ELF-1 (cell line): ENCODE measurements around the gene FBXW8.
A peak's percentile ranks its signal among the peaks of the same experiment; 100 is the strongest.
"Not testable (repeated sequence)": the region's sequence is repeated elsewhere in the genome, so short reads cannot be mapped to it uniquely, and the experiment has no call there.

Experiments
- DNase-seq: peaks from one replicate; pipeline ENCODE4 v3.0.0-alpha.2; 2016; ENCODE audit warnings: low read depth, low spot score

The FBXW8 gene

DNA sequence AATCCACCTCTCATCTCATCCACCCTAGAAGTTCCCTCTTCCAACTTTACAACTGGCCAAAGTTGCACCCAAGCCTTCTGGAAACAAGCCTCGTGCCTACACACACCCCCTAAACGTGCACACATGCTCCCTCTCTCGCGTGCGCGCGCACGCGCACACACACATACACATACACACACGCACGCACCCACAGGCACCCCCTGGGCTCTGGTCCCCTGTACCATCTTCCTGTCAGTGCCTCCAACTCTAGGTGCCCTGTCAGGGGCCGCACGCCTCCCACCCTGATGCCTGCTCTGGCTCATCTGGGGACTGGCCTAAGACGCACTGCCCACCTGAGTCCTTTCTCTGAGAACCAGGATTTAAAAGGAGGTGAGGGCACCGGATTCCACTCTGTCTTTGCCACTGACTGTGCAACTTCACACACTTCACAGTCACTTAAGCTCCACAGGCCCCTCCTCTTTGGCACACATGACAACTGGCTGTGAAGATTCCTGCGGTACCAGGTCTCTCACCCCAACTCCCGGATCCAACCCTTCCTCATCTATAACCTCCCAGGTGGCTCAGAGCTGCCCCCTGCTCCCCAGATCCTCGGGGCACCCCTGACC lies 142.9 kb downstream of the FBXW8 start:
- DNase-seq, result no peak

DNA sequence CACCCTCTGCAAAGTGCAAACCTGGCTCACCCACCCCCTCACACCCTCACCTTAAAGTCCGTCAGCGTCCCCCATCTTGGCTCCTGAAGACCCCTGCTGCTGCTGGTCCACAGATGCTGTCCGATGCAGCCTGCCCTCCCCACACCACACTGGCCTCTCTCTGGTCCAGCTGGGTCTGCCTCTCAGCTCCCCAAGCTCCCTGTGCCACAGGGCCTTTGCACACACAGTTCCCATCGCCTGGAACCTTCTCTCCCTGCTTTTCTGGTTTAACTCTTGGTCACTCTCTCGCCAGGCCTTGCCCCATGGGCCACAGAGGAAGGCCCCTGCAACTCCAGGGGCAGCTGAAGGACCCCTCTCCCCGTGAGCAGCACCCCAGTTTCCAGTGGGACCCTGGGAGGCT lies 143.5 kb downstream of the FBXW8 start:
- no peak for DNase-seq

DNA sequence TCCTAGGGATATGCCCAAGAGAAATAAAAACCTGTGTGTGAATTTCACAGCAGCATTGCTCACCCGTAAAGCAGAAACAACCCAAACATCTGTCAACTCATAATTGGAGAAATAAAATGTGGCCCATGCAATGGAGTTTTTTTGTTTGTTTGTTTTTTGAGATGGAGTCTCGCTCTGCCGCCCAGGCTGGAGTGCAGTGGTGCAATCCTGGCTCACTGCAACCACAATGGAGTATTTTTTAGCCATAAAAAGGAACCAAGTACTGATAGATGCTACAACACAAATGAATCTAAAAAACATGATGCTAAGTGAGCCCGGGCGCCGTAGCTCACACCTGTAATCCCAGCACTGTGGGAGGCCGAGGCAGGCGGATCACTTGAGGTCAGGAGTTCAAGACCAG lies 146.9 kb downstream of the FBXW8 start:
- not testable (repeated sequence) for DNase-seq

DNA sequence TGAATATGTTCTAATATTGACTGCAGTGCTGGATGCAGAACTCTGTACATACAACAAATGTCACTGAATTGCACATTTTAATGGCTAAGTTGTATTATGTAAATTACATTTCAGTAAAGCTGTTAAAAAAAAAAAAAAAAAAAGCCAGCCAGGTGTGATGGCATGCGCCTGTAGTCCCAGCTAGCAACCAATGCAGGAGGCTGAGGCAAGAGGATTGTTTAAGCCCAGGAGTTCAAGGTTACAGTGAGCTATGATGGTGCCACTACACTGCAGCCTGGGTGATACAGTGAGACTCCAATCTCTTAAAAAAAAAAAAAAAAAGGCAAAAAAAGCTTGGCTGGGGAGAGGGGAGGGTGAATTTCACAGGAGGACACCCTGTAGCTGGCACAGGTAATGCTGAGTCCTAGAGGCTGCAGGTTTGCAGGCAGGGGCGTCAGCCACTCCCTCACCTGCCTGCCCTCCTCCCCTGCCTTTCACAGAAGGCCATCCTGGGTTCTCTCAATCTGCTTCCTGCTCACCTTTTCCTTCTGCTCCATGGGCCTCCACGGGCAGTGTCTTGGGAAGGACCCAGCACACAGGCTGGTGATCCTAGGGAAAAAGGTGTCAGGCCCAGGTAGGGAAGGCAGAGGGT lies 147.8 kb downstream of the FBXW8 start:
- DNase-seq, result no peak

DNA sequence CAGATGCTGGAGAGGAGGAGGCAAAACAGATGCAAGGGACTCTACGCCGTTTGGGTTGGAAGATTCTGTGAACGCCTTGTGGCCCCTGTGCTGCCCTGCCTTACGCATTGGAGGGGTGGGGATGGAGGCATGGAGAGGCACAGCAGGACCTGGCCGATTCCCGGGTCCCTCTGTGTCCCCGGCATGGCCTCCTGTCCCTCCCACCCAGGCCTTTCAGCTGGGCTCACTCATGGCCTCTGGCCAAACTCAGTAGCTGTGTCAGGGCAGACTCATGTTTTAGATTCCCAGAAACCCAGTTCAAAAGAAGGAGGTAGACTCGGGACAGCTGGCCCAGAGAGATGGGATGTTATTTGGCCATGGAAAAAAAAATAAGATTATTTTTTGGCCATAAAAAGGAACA lies 148.4 kb downstream of the FBXW8 start:
- no peak for DNase-seq

DNA sequence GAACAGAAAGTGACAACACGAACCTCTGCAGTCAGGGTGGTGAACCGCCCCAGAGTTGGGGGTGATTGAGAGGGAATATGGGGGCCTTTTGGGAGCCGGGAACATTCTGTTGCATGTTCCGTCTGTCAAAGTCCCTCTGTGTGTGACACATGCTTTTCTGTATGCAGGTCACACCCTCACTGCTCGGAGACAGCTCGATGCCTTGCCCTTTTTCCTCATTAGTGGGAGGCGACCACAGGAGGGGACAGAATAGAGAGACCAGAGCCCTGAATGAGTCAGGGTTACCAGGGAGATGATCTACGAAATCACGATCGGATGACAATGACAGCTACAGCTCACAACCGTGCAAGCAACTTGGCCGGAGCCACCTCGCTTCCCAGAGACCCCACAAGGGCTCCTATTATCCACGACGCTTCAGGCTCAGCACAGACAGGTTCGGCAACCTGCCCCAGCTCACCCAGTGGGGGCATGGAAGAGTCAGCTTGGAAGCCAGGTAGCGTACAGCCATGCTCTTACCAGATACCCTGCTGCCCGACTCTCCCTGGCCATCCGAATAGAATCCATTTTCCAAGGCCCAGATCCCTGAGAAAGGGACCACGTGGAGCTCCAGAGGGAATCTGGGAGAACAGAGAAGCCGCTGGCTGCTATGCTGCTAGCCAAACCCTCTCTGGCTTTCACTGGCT lies 149.6 kb downstream of the FBXW8 start:
- peak; percentile 34 for DNase-seq

DNA sequence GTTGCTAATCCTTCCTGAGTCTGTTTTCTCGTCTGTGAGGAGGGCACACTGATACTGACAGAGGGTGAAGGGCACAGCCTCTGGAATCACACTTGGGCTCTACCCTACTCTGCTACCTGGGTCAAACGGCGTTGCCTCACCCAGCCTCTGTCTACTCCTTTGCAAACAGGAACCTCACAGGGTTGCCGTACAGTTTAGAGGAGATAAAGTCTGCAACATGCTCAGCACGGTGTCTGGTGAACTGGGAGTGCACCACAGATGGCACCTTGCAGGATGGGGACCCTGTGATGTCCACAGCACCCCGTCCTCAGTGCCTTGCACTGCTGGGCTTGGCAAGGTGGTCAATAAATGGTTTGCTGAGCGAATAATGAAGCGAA lies 150.2 kb downstream of the FBXW8 start:
- no peak for DNase-seq

DNA sequence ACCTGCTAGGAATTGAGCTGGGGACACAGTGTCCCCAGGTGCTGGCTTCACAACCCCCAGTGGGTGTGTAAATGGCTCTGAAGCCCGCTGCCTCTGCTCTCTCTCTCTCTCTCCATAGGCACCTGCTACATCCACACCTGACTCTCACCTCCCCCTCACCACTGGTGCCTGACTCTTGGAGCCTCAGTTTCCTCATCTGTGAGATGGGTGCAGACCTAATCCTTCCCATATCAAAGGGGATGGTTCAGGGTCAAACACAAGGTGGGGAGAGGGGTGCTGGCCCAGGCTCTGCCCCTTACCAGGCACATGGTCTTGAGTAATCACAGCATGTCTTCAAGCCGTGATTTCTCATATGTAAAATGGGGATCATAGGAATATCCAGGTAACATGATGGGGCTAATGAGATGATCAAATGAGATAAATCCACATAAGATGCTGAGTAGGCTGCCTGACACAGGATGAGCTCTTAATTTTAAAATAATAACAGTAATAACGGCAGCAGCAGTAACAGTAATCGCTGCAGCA lies 150.9 kb downstream of the FBXW8 start:
- DNase-seq, result no peak

DNA sequence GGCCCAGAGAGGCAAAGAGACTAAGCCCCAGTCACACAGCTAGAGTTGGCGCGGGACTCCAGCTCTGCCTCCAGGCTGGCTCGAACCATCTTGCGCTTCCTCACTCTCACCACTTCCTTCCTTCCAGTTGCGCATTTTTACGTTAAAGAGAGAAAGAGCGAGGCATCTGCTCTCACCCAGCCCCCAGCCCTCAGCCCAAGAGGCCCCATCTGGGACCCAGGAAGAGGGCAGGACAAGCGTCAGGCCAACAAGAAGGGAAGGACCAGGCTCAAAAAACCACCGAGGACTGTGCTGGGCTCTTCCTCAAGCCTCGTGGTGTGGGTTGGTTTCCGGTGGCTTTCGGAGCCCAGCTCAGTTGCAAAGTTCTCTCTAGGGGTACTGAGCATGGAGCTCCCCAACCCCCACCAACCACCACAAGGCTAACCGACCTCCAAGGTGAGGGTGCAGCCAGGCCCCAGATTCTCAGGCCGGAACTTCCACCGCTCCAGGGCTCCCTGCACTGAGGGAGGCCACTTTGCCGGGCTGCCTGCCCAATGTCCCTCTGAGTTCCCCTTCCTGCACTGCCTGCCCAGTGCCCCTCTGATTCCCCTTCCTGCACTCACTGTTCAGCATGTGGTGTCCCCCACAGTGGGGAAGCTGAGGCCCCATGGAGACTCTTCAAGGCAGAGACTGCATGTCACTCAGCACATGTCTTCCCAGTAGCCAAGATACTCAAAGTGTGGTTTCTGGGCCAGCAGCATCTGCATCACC lies 152.6 kb downstream of the FBXW8 start:
- DNase-seq, result no peak

DNA sequence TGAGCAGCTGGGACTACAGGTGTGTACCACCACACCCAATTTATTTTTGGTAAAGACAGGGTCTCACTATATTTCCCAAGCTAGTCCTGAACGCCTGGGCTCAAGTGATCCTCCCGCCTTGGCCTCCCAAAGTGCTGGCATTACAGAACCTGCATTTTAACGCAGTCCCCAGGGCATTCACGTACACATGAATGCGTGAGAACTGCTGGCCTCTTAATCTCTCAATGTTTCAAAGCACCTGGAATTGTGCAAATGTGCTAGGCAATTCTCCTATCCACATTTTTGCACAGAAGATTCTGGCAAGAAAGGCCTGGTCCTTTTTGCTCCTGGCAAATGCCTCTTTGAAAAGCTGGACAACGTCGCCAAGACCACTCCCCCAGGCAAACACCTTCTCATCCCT lies 153.3 kb downstream of the FBXW8 start:
- no peak for DNase-seq

DNA sequence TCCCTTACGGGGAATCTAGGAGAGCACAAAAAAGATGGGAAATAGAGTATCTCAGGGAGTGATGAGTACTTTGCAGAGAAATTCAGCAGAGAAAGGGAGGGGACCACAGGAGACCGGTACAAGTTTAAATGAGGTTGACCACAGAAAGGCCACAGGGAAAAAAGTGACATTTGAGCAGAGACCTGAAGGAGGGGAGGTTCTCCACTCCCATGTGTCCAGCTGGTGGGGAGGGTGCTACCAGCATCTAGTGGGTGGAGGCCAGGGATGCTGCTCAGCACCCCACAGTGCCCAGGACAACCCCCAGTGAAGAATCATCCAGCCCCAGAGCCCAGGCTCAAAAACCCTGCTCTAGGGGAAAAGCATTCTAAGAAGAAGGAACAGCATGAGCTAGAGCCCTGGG lies 153.8 kb downstream of the FBXW8 start:
- DNase-seq, result no peak

DNA sequence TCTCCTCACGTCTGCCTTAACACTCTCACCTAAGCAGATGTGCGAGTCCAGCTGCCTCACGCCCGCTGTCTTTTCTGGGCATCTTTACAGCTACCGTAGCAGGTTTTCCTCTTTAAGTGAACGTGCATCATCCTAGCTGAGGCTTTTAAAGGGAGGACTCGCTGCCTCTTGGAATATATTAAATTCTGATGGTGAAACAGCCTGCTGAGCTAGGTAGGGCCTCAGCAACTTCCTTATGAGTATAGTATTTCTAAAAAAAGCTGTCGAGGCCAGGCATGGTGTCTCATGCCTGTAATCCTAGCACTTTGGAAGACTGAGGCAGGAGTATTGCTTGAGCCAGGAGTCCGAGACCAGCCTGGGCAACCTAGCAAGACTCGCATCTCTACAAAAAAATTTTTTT lies 156.3 kb downstream of the FBXW8 start:
- no peak for DNase-seq

DNA sequence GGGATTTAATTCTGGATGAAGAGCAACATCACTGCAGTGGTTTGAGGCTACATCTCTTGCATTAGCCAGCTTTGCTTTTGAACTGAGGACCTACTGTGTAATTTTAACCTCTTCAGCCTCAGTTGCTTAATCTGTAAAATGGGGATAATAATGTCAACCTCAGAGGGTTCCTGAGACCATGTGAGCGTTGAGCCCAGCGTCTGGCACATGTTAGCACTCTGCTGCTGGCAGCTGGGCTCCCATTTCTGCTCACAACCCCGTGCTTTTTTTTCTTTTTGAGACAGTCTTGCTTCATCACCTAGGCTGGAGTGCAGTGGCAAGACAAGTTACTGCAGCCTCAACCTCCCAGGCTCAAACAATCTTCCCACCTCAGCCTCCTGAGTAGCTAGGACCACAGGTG lies 156.9 kb downstream of the FBXW8 start:
- DNase-seq, result no peak

DNA sequence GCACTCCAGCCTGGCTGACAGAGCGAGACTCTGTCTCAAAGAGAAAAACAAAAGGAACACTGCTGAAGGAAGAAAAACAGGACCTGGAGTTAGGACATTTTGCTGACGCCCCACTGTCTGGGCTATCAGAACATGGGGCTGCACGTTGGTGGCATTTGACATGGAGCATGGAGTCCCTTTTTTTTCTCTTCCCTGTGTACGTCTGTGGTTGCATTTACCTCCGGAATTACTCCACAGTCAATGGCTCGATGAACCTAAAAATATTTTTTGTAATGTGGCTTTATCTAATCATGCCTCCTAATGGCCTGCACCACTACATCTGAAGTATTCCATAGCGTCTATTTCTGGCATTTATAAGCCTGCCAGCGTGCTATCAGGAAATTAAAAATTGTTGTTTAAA lies 157.7 kb downstream of the FBXW8 start:
- DNase-seq, result no peak

DNA sequence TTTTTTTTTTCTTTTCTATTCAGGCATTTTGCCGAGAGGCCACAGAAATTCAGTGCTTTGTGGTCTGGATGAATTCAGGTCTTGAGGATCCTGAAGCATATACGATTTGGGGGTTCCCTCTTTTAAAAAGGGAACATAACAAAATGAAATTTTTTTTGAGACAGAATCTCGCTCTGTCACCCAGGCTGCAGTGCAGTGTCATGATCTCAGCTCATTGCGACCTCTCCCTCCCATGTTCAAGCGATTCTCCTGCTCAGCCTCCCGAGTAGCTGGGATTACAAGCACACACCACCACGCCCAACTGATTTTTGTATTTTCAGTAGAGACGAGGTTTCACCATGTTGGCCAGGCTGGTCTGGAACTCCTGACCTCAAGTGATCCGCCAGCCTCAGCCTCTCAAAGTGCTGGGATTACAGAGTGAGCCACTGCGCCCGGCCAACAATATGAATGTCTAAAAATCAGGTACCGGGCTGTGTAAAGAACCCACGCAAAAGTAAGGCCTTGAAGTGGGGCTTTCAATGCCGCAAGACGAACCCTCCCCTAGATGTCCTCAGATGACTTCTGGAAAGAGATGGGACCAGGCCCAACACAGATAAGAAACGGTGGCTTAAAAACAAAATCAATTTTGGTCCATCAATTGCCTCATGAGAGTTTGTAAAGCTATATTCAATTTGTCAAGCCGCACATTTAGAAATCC lies 158.5 kb downstream of the FBXW8 start:
- no peak for DNase-seq

DNA sequence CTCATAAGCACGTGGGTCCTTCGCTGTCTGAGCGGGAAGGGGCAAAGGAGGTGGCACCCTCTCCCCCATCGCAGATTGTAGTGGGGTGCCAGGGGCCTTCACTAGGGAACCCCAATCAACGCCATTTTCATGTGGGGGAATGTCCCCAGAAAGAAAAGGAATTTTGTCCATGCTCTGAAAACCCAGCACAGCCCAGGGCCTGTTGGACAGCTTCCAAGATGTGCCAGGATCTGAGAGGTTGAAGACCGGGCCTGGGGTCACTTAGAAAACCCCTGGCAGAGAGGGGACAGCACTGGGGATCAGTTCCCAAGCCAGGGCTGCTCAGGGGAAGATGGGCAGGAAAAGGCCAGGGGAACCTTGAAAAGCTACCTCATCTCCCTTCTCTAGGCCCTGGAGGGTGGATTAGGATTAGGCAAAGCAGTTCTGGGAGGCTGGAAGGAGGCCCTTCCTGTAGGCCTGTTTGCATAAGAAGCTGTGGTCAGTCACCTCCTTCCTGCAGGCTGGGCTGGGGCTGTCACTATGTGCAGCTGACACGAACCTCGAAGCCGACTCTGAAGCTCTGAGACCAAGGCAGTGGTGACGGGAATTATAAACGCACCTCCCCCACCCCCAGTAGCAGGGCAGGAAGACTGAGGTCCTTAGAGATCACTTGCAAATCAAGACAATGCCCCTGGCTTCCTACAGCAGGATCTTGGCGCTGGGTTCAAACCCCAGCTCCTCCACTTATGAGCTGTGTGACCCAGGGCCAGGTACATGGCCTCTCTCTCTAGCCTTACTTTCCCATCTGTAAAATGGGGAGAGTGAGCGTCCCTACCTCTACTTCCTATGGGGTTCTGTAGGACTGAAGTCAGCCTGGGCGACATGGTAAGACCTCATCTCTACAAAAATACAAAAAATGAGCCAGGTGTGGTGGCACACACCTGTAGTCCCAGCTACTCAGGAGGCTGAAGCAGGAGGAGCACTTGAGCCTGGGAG lies 159.5 kb downstream of the FBXW8 start:
- peak; percentile 34 for DNase-seq

DNA sequence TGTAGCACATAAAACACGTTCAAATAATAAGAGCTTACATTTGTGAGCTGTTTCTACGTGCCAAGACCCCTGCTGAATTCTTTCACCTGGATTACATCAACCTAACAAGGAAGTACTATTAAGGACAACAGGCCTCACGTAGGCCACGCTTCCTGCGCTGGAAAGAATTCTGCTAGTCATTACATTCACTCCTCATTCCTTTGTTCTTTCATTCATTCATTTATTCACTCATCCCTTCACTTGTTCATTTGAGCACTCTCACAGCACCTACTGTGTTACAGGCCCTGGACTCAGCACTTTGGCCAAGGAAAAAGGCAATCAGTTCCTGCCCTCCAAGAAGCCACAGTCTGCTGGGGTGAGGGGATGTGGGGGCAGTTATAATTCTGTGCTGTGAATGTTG lies 160.3 kb downstream of the FBXW8 start:
- DNase-seq, result no peak

DNA sequence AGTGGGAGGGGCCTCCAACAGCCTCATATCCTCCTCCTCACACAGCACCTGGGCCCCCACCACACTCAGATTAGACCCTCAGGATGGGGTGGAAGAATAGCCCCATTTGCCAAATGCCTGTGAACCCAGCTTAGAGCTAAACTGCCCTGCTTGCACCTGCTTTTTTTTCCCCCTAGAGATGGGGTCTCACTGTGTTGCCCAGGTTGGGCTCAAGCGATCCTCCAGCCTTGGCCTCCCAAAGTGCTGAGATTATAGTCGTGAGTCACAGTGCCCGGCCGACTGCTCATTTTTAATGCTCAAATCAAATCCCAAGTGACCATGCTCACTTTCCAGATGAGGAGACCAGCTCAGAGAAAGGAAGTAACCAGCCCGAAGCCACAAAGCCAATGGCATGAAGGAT lies 161.4 kb downstream of the FBXW8 start:
- no peak for DNase-seq

DNA sequence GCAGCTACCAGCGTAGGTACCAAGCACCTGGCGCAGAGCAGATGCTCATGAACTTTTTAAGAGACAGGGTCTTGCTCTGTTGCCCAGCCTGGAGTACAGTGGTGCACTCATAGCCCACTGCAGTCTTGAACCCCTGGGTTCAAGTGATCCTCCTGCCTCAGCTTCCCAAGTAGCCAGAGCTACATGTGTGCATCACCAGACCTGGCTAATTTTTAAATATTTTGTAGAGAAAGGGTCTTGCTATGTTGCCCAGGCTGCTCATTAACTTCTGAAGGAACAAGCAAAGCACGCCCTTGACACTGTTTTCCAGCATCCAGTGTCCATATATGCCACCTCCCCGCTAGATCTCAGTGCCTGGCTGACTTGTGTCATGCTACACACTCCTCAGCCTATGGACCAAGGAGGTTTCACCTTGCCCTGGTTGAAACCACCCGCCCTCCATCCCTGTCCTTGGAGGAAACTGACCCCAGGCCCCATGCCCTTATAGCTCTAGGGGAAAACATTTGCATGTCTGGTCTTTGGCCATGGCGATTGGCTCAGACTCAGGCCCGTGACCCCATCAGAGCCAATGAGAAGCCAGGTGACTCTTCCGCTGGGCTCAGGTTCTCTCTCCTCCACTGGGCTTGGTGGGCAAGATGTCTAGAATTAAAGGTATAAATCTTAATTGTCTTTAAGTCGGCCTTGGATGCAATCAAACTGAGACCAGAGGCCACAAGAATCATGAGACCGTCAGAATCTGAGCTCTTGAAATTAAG lies 162.2 kb downstream of the FBXW8 start:
- no peak for DNase-seq

DNA sequence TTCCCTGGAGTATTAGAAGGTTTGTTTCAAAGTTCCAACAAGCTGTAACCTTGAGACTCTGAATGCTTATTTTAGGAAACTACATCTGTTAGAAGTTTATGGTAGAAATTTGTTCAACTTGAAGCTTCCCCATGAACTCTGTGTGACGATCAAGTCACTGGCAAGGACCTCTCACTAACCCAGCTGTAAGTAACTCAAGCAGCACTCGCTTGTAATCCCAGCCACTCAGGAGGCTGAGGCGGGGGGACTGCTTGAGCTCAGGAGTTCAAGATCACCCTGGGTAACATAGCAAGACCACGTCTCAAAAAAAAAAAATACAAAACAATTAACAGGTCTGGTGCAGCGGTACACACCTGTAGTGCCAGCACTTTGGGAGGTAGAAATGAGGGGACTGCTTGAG lies 162.9 kb downstream of the FBXW8 start:
- DNase-seq, result no peak
